ENCODE data around the gene ACBD6.

Gene ACBD6

GRCh38 chr1:180369061-180369460 is 133.3 kb downstream of the ACBD6 start:
- no peak for DNase-seq (ENCODE audit: low read depth)

GRCh38 chr1:180366371-180367068 is 135.9 kb downstream of the ACBD6 start:
- DNase-seq (ENCODE audit: low read depth) = no peak

GRCh38 chr1:180365039-180365438 is 137.3 kb downstream of the ACBD6 start:
- DNase-seq (ENCODE audit: low read depth) = no peak

- no peak for DNase-seq (ENCODE audit: low read depth)
These were observed 139.0 kb downstream of the ACBD6 start for GRCh38 chr1:180363246-180363995.

GRCh38 chr1:180360333-180361075 is 141.9 kb downstream of the ACBD6 start:
- no peak for DNase-seq (ENCODE audit: low read depth)

- no peak for DNase-seq (ENCODE audit: low read depth)
These were observed 143.7 kb downstream of the ACBD6 start for GRCh38 chr1:180358649-180359048.

- no peak for DNase-seq (ENCODE audit: low read depth)
These were observed 148.4 kb downstream of the ACBD6 start for GRCh38 chr1:180353945-180354344.

- no peak for DNase-seq (ENCODE audit: low read depth)
These were observed 149.8 kb downstream of the ACBD6 start for GRCh38 chr1:180352588-180352987.

GRCh38 chr1:180352021-180352420 is 150.4 kb downstream of the ACBD6 start:
- DNase-seq (ENCODE audit: low read depth) = no peak

GRCh38 chr1:180345148-180345547 is 157.2 kb downstream of the ACBD6 start:
- DNase-seq (ENCODE audit: low read depth) = no peak

- no peak for DNase-seq (ENCODE audit: low read depth)
These were observed 158.2 kb downstream of the ACBD6 start for GRCh38 chr1:180343921-180344769.

- DNase-seq (ENCODE audit: low read depth) = no peak
These were observed 175.3 kb downstream of the ACBD6 start for GRCh38 chr1:180327089-180327488.

- no peak for DNase-seq (ENCODE audit: low read depth)
These were observed 189.5 kb downstream of the ACBD6 start for GRCh38 chr1:180312926-180313325.

GRCh38 chr1:180311011-180311730 is 191.2 kb downstream of the ACBD6 start:
- DNase-seq (ENCODE audit: low read depth) = no peak

GRCh38 chr1:180310095-180310494 is 192.3 kb downstream of the ACBD6 start:
- no peak for DNase-seq (ENCODE audit: low read depth)

- DNase-seq (ENCODE audit: low read depth) = no peak
These were observed 193.0 kb downstream of the ACBD6 start for GRCh38 chr1:180309338-180309737.

GRCh38 chr1:180301135-180301742 is 201.1 kb downstream of the ACBD6 start:
- no peak for DNase-seq (ENCODE audit: low read depth)

- DNase-seq (ENCODE audit: low read depth) = no peak
These were observed 202.7 kb downstream of the ACBD6 start for GRCh38 chr1:180299479-180300221.

- DNase-seq (ENCODE audit: low read depth) = no peak
These were observed 206.4 kb downstream of the ACBD6 start for GRCh38 chr1:180295999-180296398.

- no peak for DNase-seq (ENCODE audit: low read depth)
These were observed 207.7 kb downstream of the ACBD6 start for GRCh38 chr1:180294711-180295110.

All from stimulated activated CD8-positive, alpha-beta memory T cell treated with anti-CD3 and anti-CD28 coated beads, Interleukin-12 subunit alpha, Interleukin-12 subunit beta, amount 100 ng/mL, for 4 hours (primary cell).